Sigmoid colon (tissue), 3 donors: ENCODE measurements around the gene GUCA2B.

Experiments
- CTCF ChIP-seq, 4 experiments: fragments of 450-650 bp in 3 of 4; fragments of 200-600 bp in 1 of 4; IDR thresholded peaks; one replicate each; pipeline ENCODE4 v1.5.1; 2016 to 2019; ENCODE audit warnings: antibody characterized with exemption in 4 of 4, mild to moderate bottlenecking in 3 of 4, moderate library complexity in 2 of 4
- POLR2A ChIP-seq, 2 donors: fragments of 450-650 bp; IDR thresholded peaks; one replicate each; pipeline ENCODE4 v1.6.1; 2016; ENCODE audit warnings: antibody characterized with exemption in 2 of 2, mild to moderate bottlenecking in 2 of 2, moderate library complexity in 2 of 2

GRCh38 chr1:42189931-42190853 is 37.0 kb downstream of the GUCA2B start:
- TF ChIP-seq POLR2A (IDR thresholded peaks at IDR 0.05): no peak
- TF ChIP-seq CTCF (IDR thresholded peaks at IDR 0.05): no peak
